ENCODE data around the gene DKKL1.
"Not testable (repeated sequence)": the region's sequence is repeated elsewhere in the genome, so short reads cannot be mapped to it uniquely, and the experiment has no call there.

Gene DKKL1

DNA sequence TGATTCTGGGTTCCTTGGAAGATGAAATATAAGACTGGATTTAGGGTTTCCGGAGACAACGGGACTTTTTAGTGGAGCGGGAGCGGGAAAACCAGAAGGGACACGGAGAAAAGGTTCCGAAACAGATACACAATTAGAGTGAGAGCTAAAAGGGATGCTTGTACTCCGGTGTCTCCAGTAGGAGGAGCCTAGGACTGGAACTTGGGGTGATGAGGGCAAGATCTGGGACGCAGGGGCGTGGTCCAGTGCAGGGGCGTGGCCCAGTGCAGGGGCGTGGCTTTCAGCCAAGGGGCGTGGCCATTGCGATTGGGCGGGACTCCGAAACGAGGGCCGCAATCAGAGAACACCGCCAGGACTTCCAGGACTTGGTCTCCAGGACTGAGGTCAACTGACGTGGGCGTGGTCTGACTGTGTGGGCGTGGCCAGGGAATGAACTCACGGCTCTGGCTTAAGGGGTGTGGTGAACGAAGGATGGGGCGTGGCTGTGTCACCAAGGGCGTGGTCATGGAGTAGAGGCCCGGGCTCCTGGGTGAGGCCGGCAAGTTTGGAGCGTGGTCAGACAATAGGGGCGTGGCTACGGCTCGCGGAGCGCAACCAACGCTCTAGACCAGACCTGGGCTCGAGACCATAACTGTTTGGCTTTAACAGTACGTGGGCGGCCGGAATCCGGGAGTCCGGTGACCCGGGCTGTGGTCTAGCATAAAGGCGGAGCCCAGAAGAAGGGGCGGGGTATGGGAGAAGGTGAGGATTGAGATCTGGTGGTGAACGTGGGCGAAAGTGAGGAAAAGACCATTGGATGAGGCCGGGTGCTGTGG is at the start of gene DKKL1:
DKKL1 (plus strand) TSS at position 610 of the 815 bp plus-strand sequence; CDS start at position 732, 122 bp downstream.
- peak; percentile 98 for DNase-seq

DNA sequence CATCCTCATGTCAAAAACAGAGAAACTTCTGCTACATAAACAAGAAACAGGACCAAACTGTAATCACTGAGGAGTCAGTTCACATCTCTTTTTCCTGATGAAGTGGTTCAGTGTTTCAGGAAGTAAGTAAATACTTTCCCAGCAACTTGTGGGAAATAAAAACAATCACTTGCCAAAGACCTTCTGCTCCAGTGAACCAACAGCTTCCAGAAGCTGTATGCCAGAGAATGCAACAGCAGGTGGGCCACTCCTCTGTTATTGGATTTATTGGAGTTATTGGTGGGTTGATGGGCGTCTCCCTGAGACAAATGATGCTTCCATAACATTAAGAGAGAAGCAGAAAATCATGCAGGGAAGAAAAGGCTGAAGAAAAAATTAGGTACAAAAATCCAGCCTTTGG is 48.6 kb upstream of the DKKL1 start:
- no peak for DNase-seq

DNA sequence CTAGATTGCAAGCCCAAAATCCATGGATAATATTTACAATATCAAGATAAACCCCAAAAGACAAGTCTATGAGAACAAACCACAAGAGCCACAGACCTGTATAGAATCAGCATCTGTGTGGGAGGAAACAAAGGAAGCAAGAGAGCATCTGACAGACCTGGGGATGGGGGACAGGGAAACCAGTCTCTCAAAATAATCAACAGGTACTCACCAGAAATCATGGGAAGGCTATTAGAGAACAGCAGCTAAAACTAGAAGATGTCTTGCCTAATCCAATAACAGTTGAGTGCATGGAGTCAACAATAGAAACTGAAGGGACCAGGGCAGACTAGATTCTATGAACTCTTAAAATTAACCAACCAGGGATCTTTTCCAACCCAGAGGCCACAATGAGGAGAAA is 47.4 kb upstream of the DKKL1 start:
- DNase-seq, result no peak

DNA sequence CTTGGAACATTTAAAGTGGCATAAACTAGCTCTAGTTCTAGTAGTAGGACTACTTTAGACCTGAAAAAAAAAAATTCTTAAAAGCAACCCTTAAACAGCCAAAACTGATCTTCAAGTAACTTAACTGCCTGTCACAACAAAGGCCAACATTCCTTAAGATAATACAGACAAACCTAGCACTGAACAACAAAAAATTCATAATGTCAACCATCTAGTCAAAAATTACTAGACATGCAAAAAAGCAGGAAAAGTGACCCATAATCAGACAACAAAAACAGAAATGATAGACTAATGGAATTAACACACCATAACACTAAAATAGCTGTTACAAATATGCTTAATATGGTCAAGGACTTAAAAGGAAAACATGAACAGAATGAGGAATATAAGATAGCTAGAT is 45.4 kb upstream of the DKKL1 start:
- DNase-seq, result no peak

DNA sequence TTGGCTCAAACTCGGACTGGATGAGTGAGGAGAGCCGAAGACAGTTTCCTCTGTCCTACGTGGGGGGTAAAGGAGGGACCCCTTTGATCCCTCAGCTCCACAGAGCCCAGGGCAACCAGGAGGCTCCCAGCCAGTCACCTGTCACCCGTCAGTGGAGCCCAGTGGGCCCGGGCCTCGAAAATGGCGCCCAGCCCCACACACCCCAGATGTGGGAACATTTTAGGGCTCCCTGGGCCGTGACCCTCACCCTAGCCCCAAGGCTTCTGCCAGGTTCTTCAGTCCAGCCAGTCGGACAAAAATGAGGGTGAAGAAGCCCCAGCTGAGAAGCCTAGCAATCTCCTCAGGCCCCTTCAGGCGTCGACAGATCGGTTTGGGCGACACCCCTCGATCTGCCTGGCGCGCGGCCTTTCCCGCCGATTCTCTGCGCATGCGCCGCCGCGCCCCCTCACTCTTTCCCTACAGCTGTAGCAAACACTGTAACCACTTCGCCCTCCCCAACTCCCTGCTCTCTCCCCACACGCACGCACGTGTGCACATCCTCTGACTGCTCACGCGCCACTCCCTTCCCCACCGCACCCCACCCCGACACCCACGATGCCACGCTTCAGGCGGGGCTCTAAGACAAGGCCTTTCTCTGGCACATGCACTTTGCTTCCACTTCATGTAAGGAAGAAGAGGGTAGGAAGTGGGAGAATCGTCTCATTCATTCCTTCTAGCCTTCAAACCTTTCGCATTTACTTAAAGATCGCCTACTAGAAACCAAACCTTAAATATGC is 38.7 kb upstream of the DKKL1 start, which contains the start of gene SLC6A16:
SLC6A16 (minus strand) TSS at position 391 of the 776 bp plus-strand sequence. CDS start 13,844 bp downstream, outside the sequence.
- no peak for DNase-seq

DNA sequence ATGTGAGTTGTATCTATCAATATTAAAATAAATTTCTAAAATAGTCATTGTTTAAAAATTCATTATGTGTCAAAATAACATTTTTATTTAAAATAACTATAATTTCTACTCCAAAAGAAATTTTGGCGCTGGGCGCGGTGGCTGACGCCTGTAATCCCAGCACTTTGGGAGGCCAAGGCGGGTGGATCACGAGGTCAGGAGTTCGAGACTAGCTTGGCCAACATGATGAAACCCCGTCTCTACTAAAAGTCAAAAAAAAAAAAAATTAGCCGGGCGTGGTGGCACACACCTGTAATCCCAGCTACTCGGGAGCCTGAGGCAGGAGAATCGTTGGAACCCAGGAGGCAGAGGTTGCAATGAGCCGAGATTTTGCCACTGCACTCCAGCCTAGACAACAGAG is 37.9 kb upstream of the DKKL1 start:
- DNase-seq, result not testable (repeated sequence)

DNA sequence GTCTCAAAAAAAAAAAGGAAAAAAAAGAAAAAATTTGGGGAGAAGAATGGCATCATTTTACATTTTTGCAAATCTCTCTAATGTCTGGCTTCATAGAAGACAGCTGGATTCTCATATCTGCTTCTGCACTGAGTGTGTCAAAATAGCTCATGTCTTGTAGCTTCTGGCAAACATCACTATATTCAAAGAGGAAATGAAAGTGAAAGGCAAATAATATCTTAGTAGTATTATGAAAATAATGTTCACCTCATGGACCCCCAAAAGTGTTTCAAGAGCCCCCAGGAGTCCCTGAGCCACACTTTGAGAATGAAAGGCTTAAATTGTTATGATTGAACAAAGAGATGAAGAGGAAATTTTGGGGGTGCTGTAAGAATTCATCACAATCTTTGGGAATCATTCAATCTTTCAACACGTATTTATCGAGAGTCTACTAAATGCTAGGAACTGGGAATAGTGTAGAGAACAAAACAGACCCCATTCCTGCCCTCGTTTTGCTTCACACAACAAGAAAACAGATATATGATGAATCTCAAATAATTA is 37.4 kb upstream of the DKKL1 start:
- peak; percentile 45 for DNase-seq

DNA sequence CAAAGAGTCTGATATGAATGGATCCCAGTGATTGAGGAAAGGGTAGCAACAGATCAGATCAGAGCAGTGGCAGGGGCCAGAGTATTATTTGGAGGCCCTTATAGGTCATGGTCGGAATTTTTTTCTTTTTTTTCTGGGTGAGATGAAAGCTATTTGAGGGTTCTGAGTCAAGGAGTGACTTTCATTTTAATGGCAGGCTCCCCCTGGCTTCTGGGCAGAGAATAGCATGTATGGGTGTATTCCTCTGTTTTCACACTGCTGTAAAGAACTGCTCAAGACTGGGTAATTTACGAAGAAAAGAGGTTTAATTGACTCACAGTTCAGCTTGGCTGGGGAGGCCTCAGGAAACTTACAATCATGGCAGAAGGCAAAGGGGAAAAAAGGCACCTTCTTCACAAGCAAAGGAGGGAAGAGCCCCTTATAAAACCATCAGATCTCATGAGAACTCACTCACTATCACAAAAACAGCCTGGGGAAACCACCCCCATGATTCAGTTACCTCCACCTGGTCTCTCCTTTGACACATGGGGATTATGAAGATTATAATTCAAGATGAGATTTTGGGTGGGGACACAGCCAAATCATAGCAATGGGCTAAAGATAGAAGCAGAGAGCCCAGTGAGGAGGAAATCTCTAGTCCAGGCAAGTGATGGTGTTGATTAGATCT is 35.7 kb upstream of the DKKL1 start:
- peak; percentile 80 for DNase-seq

DNA sequence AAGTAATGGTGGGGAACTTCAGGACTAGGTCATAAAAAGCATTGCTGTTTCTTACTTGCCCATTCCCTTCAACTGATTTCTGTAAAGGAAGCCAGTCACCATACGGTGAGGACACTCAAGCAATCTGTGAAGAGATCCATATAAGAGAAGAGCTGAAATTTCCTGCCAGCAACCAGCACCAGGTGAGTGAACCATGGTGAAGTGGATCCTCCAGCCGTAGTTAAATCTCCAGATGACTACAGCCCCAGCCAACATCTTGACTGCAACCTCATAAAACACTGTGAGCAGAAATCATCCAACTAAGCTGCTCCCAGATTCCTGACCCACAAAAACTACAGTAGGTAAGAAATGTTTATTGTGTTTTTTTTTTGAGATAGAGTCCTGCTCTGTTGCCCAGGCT is 34.9 kb upstream of the DKKL1 start:
- DNase-seq, result no peak

DNA sequence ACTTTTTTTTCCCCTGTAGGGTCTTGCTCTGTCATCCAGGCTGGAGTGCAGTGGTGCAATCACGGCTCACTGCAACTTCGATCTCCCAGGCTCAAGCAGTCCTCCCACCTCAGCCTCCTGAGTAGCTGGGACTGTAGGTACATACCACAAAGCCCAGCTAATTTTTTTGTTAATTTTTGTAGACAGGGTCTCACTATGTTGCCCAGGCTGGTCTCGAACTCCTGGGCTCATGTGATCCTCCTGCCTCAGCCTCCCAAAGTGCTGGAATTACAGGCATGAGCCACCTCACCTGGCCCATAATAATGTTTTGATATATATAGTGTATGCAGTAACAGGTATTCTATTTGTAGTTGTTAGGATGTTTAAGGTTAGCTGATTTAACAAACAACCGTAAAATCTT is 32.5 kb upstream of the DKKL1 start:
- DNase-seq, result not testable (repeated sequence)

DNA sequence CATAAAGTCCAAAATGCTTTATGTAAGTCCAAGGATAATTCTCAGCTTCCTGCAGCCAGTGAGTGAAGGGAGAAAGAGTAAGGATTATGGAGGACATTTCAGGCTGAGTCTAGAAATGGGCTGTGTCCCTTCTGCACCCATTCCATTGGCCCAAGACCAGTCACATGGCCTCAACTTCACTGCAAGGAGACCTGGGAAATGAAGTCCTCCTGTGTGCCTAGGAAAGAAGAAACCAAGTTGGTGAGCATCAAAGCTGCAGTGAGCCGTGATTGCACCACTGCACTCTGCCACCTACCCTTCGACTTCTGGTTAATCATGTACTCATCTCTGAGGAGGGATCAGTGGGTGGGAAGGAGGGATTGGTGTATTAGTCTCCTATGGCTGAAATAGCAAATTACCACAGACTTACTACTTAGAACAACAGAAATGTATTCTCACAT is 32.0 kb upstream of the DKKL1 start:
- DNase-seq, result peak; percentile 84

DNA sequence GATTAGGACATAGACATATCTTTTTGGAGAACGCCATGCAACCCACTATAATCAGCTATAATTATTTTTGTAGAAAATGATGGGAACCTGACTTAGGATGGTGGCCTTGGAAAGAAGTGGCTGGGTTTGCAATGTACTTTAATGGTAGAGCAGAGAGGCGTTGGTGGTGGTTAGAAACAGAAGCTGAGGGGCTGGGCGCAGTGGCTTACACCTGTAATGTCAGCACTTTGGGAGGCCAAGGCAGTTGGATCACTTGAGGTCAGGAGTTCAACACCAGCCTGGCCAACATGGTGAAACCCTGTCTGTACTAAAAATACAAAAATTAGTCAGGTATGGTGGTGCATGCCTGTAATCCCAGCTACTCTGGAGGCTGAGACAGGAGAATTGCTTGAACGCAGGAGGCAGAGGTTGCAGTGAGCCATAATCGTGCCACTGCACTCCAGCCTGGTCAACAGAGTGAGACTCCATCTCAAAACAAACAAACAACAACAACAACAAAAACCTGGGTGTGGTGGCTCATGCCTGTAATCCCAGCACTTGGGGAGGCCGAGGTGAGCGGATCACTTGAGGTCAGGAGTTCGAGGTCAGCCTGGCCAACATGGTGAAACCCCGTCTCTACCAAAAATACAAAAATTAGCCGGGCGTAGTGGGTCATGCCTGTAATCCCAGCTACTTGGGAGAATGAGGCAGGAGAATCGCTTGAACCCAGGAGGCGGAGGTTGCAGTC is 30.8 kb upstream of the DKKL1 start:
- DNase-seq, result not testable (repeated sequence)

DNA sequence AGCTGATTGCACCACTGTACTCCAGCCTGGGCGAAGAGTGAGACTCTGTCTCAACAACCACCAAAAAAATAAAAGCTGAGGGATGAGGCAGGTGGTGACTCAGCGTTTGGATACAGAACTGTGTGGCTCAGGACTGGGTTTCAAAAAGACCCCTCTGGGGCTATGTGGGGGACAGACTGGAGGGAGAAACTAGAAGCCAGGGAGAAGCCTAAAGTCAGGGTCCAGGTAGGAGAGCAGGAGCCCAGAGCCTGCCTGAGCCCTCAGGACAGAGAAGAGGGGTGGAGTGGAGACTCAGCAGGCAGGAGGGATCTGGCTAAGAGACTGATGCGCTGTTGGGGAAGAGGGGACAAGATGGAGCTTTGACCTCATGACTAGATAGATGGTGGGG is 30.3 kb upstream of the DKKL1 start:
- peak; percentile 28 for DNase-seq

DNA sequence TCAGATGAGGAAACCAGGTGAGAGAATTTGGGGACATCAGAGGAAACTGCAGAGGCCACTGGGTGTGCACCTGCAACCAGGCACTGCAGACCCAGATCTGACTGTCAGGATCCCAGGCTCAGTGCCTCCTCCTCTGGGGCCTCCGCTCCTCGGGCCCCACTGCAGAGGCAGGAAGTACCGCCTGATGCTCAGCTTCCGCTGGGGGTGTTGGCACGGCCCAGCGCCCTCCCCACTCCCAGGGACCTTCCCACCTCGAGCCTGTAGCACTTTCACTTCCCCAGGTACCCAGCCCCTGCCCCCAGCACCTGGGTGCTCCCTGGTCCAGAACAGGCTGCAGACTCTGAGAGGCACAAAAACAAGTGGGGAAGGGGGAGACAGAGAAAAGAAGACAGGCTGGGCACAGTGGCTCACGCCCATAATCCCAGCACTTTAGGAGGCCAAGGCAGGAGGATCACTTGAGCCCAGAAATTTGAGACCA is 29.8 kb upstream of the DKKL1 start:
- peak; percentile 28 for DNase-seq

DNA sequence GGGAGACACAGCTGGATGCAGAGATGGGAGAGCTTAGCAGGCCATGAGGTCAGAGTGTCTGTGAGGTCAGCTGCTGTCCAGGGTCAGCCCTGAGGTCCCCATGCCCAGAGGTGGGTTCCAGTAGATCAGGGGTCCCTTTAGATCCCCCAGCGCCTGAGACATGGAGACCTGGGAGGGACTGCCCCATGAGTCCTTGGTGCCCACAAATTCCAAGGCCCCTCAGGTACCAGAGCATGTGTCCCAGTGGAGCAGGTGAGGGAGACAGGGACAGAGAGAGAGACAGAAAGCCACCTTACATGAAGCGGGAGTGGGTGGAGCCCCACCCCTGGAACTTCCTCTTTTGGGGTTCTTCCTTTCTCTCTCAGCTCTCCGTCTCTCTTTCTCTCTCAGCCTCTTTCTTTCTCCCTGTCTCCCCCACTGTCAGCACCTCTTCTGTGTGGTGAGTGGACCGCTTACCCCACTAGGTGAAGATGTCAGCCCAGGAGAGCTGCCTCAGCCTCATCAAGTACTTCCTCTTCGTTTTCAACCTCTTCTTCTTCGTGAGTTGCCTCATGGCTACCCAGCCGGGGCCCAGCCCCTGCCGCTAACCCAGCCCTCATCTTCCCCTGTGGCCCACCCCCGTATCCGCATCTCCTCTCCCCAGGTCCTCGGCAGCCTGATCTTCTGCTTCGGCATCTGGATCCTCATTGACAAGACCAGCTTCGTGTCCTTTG is 28.4 kb upstream of the DKKL1 start, which contains the start of gene CD37:
CD37 (plus strand) TSS at position 336 of the 713 bp plus-strand sequence; CDS start at position 471, 135 bp downstream.
- peak; percentile 51 for DNase-seq

DNA sequence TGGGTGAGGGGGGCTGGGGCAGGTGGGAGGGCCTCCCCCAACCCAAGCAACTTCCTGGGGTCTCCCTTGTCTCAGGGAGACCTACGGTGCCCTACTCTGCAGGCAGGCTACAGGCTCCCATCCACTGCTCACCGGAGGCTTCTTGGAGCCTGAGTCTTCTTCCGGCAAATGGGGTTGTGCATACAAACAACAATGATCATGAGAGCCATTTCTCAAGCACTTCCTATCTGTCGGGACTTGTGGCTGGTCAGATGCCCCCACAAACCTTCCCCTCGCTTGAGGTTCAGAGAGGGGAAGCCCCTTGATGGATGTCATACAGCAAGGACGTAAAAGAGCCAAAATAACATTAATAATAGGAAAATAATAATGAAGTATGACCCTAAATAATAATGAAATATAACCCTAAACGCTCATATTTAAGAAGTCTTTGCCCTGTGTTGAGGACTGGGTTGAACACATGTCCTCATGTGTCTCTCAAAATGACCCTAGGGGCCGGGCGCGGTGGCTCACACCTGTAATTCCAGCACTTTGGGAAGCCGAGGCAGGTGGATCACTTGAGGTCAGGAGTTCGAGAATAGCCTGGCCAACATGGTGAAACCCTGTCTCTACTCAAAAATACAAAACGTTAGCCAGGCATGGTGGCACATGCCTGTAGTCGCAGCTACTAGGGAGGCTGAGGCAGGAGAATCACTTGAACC is 27.7 kb upstream of the DKKL1 start:
- DNase-seq, result peak; percentile 62

DNA sequence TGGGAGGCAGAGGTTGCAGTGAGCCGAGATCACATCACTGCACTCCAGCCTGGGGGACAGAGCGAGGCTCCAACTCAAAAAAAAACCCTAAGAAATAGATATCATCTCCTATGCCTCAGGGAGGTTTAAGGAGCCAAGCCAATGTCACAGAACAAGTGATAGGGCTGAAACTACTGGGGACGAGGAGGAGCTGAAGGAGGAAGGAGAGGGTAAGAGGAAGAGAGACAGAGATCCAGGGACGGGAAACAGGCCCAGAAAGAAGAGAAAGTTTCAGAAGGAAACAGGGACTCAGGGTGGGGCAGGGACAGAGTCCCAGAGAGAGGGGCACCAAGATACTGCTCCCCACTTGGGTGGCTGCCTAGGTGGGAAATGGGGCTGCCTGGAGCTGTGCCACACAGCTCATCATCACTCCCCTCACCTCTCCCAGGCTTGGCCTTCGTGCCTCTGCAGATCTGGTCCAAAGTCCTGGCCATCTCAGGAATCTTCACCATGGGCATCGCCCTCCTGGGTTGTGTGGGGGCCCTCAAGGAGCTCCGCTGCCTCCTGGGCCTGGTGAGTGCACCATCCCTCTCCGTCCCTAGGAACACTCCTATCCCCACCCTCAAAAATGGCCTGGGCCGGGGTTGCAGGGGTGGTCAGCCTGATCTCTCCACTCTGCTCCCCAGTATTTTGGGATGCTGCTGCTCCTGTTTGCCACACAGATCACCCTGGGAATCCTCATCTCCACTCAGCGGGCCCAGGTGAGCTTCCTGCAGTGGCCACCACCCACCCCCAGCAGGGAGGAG is 27.0 kb upstream of the DKKL1 start:
- no peak for DNase-seq

DNA sequence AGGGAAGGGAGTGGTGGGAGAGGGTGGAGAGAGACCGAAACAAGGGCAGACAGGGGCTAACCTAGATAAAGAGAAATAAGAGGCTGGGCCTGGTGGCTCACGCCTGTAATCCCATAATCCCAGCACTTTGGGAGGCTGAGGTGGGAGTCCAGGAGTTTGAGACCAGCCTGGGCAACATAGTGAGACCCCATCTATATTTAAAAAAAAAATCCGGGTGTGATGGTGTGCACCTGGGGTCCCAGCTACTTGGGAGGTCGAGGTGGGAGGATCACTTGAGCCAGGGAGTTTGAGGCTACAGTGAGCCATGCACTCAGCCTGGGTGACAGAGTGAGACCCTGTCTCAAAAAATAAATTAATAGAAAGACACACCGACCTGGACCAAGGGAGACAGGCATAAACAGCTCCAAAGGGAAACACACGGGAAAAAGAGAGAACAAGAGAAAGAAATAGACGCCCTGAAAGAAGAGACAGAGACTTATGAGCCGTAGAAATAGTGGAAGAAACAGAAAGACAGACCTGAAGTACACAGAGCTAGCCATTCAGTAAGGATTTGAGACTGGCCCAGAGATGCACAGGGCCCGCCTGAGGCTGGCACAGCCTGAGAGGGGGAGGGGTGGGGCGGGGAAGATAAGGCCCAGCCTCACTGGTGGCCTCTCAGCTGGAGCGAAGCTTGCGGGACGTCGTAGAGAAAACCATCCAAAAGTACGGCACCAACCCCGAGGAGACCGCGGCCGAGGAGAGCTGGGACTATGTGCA is 26.2 kb upstream of the DKKL1 start:
- no peak for DNase-seq

DNA sequence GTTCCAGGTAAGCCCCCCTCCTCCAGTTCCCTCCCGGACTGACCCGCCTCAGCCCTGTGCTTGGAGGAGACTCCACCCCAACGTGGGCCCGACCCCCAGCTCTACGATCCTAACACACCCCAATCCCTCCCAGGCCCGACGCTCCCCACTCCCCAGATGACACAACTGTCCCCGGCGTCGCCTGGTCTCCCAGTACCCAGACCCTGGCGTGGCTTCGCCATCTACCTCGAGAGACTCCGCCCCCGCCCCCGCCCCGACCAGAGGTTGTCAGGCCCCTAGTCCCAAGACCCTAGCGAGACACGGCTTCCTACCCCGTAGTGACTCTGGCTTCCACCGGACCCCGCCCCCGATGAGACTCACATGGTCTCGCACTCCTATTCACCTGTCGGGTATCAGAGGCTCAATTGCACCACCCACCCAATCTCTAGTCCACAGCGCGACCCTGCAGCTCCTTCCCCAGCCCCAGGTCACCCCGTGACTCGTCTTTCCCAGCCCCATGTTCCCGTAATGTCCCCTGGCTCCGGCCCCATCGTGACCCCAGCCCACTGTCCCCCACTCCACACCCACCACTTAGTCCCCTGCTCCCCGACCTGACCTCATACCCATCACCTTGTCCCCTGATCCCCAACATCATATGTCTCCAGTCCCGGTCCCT is 25.5 kb upstream of the DKKL1 start:
- DNase-seq, result no peak
